ENCODE measurements around the gene P2RX1. TPM values are rescaled to one million over a fixed set of nuclear protein-coding genes. Genes with fewer than 3 reads are reported as not detected.

The P2RX1 gene
- total RNA-seq, 1 experiment from 2014 or later, result not detected

GRCh38 chr17:3921502-3922319 is 5.4 kb upstream of the P2RX1 start:
- Histone ChIP-seq H2AK5ac (ENCODE audit: insufficient read length, low read length) (no peak overlapping the region), H3K9me3 (ENCODE audit: control insufficient read depth, low read depth, low read length) (no peaks in the 10 kb centered on the region), H3K23me2 (ENCODE audit: insufficient read length, low read depth, low read length, poor library complexity, severe bottlenecking) (no peaks in the 10 kb centered on the region), H3K79me2 (ENCODE audit: insufficient read depth, low read length) (no peaks in the 10 kb centered on the region), H3K9ac (ENCODE audit: extremely low read depth, insufficient read length, low read length) (no peak overlapping the region), H3K23ac (ENCODE audit: insufficient read length, low read depth, low read length) (no peak overlapping the region), H3K4me1 (ENCODE audit: insufficient read depth, low read length) (no peaks in the 10 kb centered on the region), H2BK5ac (ENCODE audit: insufficient read length, low read length) (no peak overlapping the region), H2BK20ac (ENCODE audit: low read depth, low read length, poor library complexity, severe bottlenecking) (no peak overlapping the region), H4K5ac (ENCODE audit: insufficient read length, low read depth, low read length) (no peak overlapping the region), H3K79me1 (ENCODE audit: insufficient read depth, low read depth, low read length, poor library complexity, severe bottlenecking) (no peaks in the 10 kb centered on the region), H2AFZ (ENCODE audit: low read length) (no peak overlapping the region), H2BK12ac (ENCODE audit: insufficient read length, low read depth, low read length) (no peak overlapping the region), H3K4me2 (ENCODE audit: insufficient read depth, insufficient read length, low read length) (no peak overlapping the region), H4K91ac (ENCODE audit: insufficient read length, low read depth, low read length) (no peak overlapping the region), H3K18ac (ENCODE audit: insufficient read length, low read depth, low read length) (no peak overlapping the region), H4K20me1 (ENCODE audit: control insufficient read depth, insufficient read depth, insufficient read length) (no peaks in the 10 kb centered on the region), H3K14ac (ENCODE audit: insufficient read depth, low read length) (no peak overlapping the region), H2BK15ac (ENCODE audit: low read depth, low read length) (no peak overlapping the region), H3T11ph (ENCODE audit: low read length) (no peak overlapping the region), H3K27me3 (ENCODE audit: insufficient read depth, low read length) (no peaks in the 10 kb centered on the region), H4K8ac (replicated peaks; ENCODE audit: insufficient read length, low read depth, low read length) (no peak overlapping the region), H3K56ac (ENCODE audit: insufficient read length, low read depth, low read length) (no peak overlapping the region), H3K27ac (ENCODE audit: insufficient read length, low read depth, low read length) (no peak overlapping the region), H2BK120ac (ENCODE audit: low read depth, low read length, poor library complexity, severe bottlenecking) (no peak overlapping the region), H3K4ac (ENCODE audit: low read depth, low read length) (no peak overlapping the region)
- Mint-ChIP-seq H3K27me3 (ENCODE audit: low read depth) (no peaks in the 10 kb centered on the region), H3K27ac (peak overlapping the region in 2 of 3 experiments; percentile 11 to 53; a peak in 1 of 7 replicates), H3K4me3 (no peak overlapping the region), H3K36me3 (ENCODE audit: insufficient read depth in 1 of 3, low read depth in 3 of 3) (no peaks in the 10 kb centered on the region), H3K4me1 (peaks cover 11 to 37% of the 10 kb centered on the region in 2 experiments; a peak in 3 of 4 replicates), H3K9me3 (no peaks in the 10 kb centered on the region)
- DNase-seq, result no peak
- WGBS (ENCODE audit: extremely low coverage, insufficient read length, low lambda C conversion rate), result no CpG with 5 or more reads among the region's 27 CpGs
- TF ChIP-seq CTCF (conservative IDR thresholded peaks at IDR 0.05), result no peak
